Activated CD4-positive, alpha-beta memory T cell treated with anti-CD3 and anti-CD28 coated beads for 36 hours (primary cell): ENCODE measurements around the gene TLCD4. TPM values are rescaled to one million over a fixed set of nuclear protein-coding genes. Genes with fewer than 3 reads are reported as not detected.

ENCODE experiments used
- CTCF ChIA-PET: fragments of 350-600 bp; sonication (Branson Sonifier 250); formaldehyde crosslinking; loops from one replicate; lab custom pipeline; 2021; ENCODE audit warnings: antibody characterized with exemption, inconsistent platforms; lab: Charles Lee
- POLR2A ChIA-PET: fragments of 350-600 bp; sonication (Branson Sonifier 250); formaldehyde crosslinking; loops from one replicate; lab custom pipeline; 2021; ENCODE audit warnings: antibody characterized with exemption; lab: Charles Lee
- DNase-seq: peaks from one replicate; pipeline ENCODE4 v3.0.0-alpha.2; 2020
- H3K27ac Mint-ChIP-seq: one replicate; pipeline ENCODE4 v1.8.0; 2021; ENCODE audit warnings: mixed read lengths
- H3K27me3 Mint-ChIP-seq: one replicate; pipeline ENCODE4 v1.8.0; 2021; ENCODE audit warnings: mixed read lengths
- H3K36me3 Mint-ChIP-seq: one replicate; pipeline ENCODE4 v1.8.0; 2021; ENCODE audit warnings: mixed read lengths
- H3K4me1 Mint-ChIP-seq: one replicate; pipeline ENCODE4 v1.8.0; 2021; ENCODE audit warnings: low read depth, mixed read lengths
- H3K4me3 Mint-ChIP-seq: one replicate; pipeline ENCODE4 v1.8.0; 2021; ENCODE audit warnings: mild to moderate bottlenecking, mixed read lengths
- H3K9me3 Mint-ChIP-seq: one replicate; pipeline ENCODE4 v1.8.0; 2021; ENCODE audit warnings: mixed read lengths
- intact Hi-C: fragments of 100-400 bp; cut with micrococcal nuclease; formaldehyde crosslinking; loops from one replicate; pipeline ENCODE4 v1.15.1; 2023
- total RNA-seq, 2 experiments: library from RNA; stranded (reverse); gene quantifications; one replicate each; pipeline ENCODE4 v1.2.3, GENCODE V29; 2021

TLCD4 gene
- total RNA-seq, 2 experiments from 2014 or later, result 0.15 to 0.21 TPM

GRCh38 chr1:95096218-95096841 lies 20.8 kb upstream of the TLCD4 start:
- intact Hi-C loops, result no loop called here
- Mint-ChIP-seq H3K27ac (no peak overlapping the region), H3K4me3 (no peak overlapping the region), H3K27me3 (no peaks in the 10 kb centered on the region), H3K4me1 (no peaks in the 10 kb centered on the region), H3K36me3 (no peaks in the 10 kb centered on the region), H3K9me3 (no peaks in the 10 kb centered on the region)
- CTCF ChIA-PET, result no interaction called here
- POLR2A ChIA-PET, result no interaction called here
- DNase-seq, result no peak

GRCh38 chr1:95097426-95097825 lies 19.7 kb upstream of the TLCD4 start:
- Mint-ChIP-seq H3K4me3 (no peak overlapping the region), H3K9me3 (no peaks in the 10 kb centered on the region), H3K27me3 (no peaks in the 10 kb centered on the region), H3K36me3 (no peaks in the 10 kb centered on the region), H3K4me1 (no peaks in the 10 kb centered on the region), H3K27ac (no peak overlapping the region)
- DNase-seq, result no peak
- intact Hi-C loops, result no loop called here
- ChIA-PET POLR2A (no interaction called here), CTCF (no interaction called here)

- no peaks in the 10 kb centered on the region for H3K9me3 Mint-ChIP-seq
- no peaks in the 10 kb centered on the region for H3K27me3 Mint-ChIP-seq
- no peaks in the 10 kb centered on the region for H3K36me3 Mint-ChIP-seq
These were observed 19.0 kb upstream of the TLCD4 start for GRCh38 chr1:95098196-95098595.

GRCh38 chr1:95108792-95109191 lies 8.4 kb upstream of the TLCD4 start:
- no peaks in the 10 kb centered on the region for H3K9me3 Mint-ChIP-seq
- intact Hi-C loops, result no loop called here
- H3K27ac Mint-ChIP-seq, result no peak overlapping the region
- H3K27me3 Mint-ChIP-seq, result peaks cover 3% of the 10 kb centered on the region
- no peak overlapping the region for H3K4me3 Mint-ChIP-seq
- DNase-seq, result no peak
- H3K36me3 Mint-ChIP-seq, result no peaks in the 10 kb centered on the region
- no peaks in the 10 kb centered on the region for H3K4me1 Mint-ChIP-seq
- CTCF ChIA-PET, result interaction anchor here (0.6 kb wide), 1 partner anchor 9 kb away, joined by 4 read pairs; no protein-coding TSS in a partner anchor
- POLR2A ChIA-PET, result no interaction called here

More at GRCh38 chr1:95098196-95098595, 19.0 kb upstream of the TLCD4 start:
- Mint-ChIP-seq H3K4me1 (no peaks in the 10 kb centered on the region), H3K27ac (no peak overlapping the region), H3K4me3 (no peak overlapping the region)
- ChIA-PET CTCF (no interaction called here), POLR2A (no interaction called here)
- DNase-seq, result no peak
- intact Hi-C loops, result no loop called here

- CTCF ChIA-PET, result no interaction called here
- peaks cover 2% of the 10 kb centered on the region for H3K27me3 Mint-ChIP-seq
- no peak for DNase-seq
- no peak overlapping the region for H3K27ac Mint-ChIP-seq
- intact Hi-C loops, result no loop called here
- POLR2A ChIA-PET, result no interaction called here
- no peaks in the 10 kb centered on the region for H3K36me3 Mint-ChIP-seq
- H3K9me3 Mint-ChIP-seq, result no peaks in the 10 kb centered on the region
- H3K4me1 Mint-ChIP-seq, result no peaks in the 10 kb centered on the region
- H3K4me3 Mint-ChIP-seq, result no peak overlapping the region
These were observed 6.1 kb upstream of the TLCD4 start for GRCh38 chr1:95111014-95111413.

- H3K27me3 Mint-ChIP-seq, result peaks cover 11% of the 10 kb centered on the region
- intact Hi-C loops, result no loop called here
- H3K9me3 Mint-ChIP-seq, result no peaks in the 10 kb centered on the region
- POLR2A ChIA-PET, result no interaction called here
- DNase-seq, result no peak
- H3K27ac Mint-ChIP-seq, result no peak overlapping the region
- CTCF ChIA-PET, result interaction anchor here (3.0 kb wide), 1 partner anchor 29 kb away, joined by 15 read pairs; no protein-coding TSS in a partner anchor
- H3K4me1 Mint-ChIP-seq, result peaks cover 6% of the 10 kb centered on the region
- H3K36me3 Mint-ChIP-seq, result no peaks in the 10 kb centered on the region
- no peak overlapping the region for H3K4me3 Mint-ChIP-seq
These were observed 3.5 kb upstream of the TLCD4 start for GRCh38 chr1:95113684-95114083.

- ChIA-PET POLR2A (no interaction called here), CTCF (interaction anchor here (0.6 to 3.0 kb wide), 4 partner anchors 31 to 595 kb away, joined by 3 to 15 read pairs (median 4); no protein-coding TSS in a partner anchor)
- H3K36me3 Mint-ChIP-seq, result no peaks in the 10 kb centered on the region
- no peak overlapping the region for H3K4me3 Mint-ChIP-seq
- H3K4me1 Mint-ChIP-seq, result peaks cover 6% of the 10 kb centered on the region
- intact Hi-C loops, result loop anchor here (1.0 to 2.0 kb wide), 2 partner anchors 119 to 261 kb away; partner anchors contain the start of gene RWDD3
- no peak for DNase-seq
- H3K27me3 Mint-ChIP-seq, result peaks cover 16% of the 10 kb centered on the region
- H3K27ac Mint-ChIP-seq, result no peak overlapping the region
- no peaks in the 10 kb centered on the region for H3K9me3 Mint-ChIP-seq
These were observed 1.4 kb upstream of the TLCD4 start for GRCh38 chr1:95115708-95116137.

GRCh38 chr1:95116580-95117206 lies 462 bp upstream of the TLCD4 start:
- POLR2A ChIA-PET, result interaction anchor here (1.1 kb wide), 1 partner anchor 117 kb away, joined by 4 read pairs; the partner anchor contains the start of gene RWDD3
- H3K4me1 Mint-ChIP-seq, result peaks cover 6% of the 10 kb centered on the region
- no peak overlapping the region for H3K27ac Mint-ChIP-seq
- peak; percentile 62 for DNase-seq
- no peaks in the 10 kb centered on the region for H3K9me3 Mint-ChIP-seq
- intact Hi-C loops, result loop anchor here (1.0 to 2.0 kb wide), 3 partner anchors 44 to 262 kb away; partner anchors contain the start of genes ALG14 and RWDD3
- H3K4me3 Mint-ChIP-seq, result peak overlapping the region; percentile 78
- peaks cover 20% of the 10 kb centered on the region for H3K27me3 Mint-ChIP-seq
- H3K36me3 Mint-ChIP-seq, result no peaks in the 10 kb centered on the region
- CTCF ChIA-PET, result interaction anchor here (0.6 to 3.0 kb wide), 7 partner anchors 9 to 262 kb away, joined by 3 to 15 read pairs (median 4); partner anchors contain the start of gene RWDD3

GRCh38 chr1:95118067-95118499 lies 928 bp downstream of the TLCD4 start:
- H3K36me3 Mint-ChIP-seq, result no peaks in the 10 kb centered on the region
- DNase-seq, result no peak
- H3K27ac Mint-ChIP-seq, result no peak overlapping the region
- ChIA-PET POLR2A (no interaction called here), CTCF (interaction anchor here (0.5 to 1.8 kb wide), 7 partner anchors 8 to 264 kb away, joined by 3 to 14 read pairs (median 4); partner anchors contain the start of gene RWDD3)
- H3K4me3 Mint-ChIP-seq, result peak overlapping the region; percentile 73
- peaks cover 6% of the 10 kb centered on the region for H3K4me1 Mint-ChIP-seq
- peaks cover 23% of the 10 kb centered on the region for H3K27me3 Mint-ChIP-seq
- no peaks in the 10 kb centered on the region for H3K9me3 Mint-ChIP-seq
- intact Hi-C loops, result no loop called here

- Mint-ChIP-seq H3K36me3 (no peaks in the 10 kb centered on the region), H3K4me1 (peaks cover 6% of the 10 kb centered on the region)
- POLR2A ChIA-PET, result no interaction called here
These were observed 1.6 kb downstream of the TLCD4 start for GRCh38 chr1:95118710-95119109.

GRCh38 chr1:95119273-95119672 lies 2.1 kb downstream of the TLCD4 start:
- CTCF ChIA-PET, result interaction anchor here (1.0 kb wide), 1 partner anchor 75 kb away, joined by 3 read pairs; no protein-coding TSS in a partner anchor
- DNase-seq, result no peak
- Mint-ChIP-seq H3K4me1 (peaks cover 6% of the 10 kb centered on the region), H3K9me3 (no peaks in the 10 kb centered on the region), H3K36me3 (no peaks in the 10 kb centered on the region), H3K4me3 (no peak overlapping the region), H3K27me3 (peaks cover 23% of the 10 kb centered on the region), H3K27ac (no peak overlapping the region)
- POLR2A ChIA-PET, result no interaction called here
- intact Hi-C loops, result no loop called here

More at GRCh38 chr1:95118710-95119109, 1.6 kb downstream of the TLCD4 start:
- H3K4me3 Mint-ChIP-seq, result peak overlapping the region; percentile 17
- CTCF ChIA-PET, result interaction anchor here (1.8 kb wide), 1 partner anchor 115 kb away, joined by 14 read pairs; the partner anchor contains the start of gene RWDD3
- no peak overlapping the region for H3K27ac Mint-ChIP-seq
- no peaks in the 10 kb centered on the region for H3K9me3 Mint-ChIP-seq
- H3K27me3 Mint-ChIP-seq, result peaks cover 23% of the 10 kb centered on the region
- DNase-seq, result no peak
- intact Hi-C loops, result no loop called here

GRCh38 chr1:95122151-95122697 lies 5.1 kb downstream of the TLCD4 start:
- ChIA-PET CTCF (no interaction called here), POLR2A (no interaction called here)
- H3K27ac Mint-ChIP-seq, result no peak overlapping the region
- no peak for DNase-seq
- peaks cover 20% of the 10 kb centered on the region for H3K27me3 Mint-ChIP-seq
- peaks cover 3% of the 10 kb centered on the region for H3K4me1 Mint-ChIP-seq
- no peaks in the 10 kb centered on the region for H3K9me3 Mint-ChIP-seq
- no peak overlapping the region for H3K4me3 Mint-ChIP-seq
- no peaks in the 10 kb centered on the region for H3K36me3 Mint-ChIP-seq
- intact Hi-C loops, result no loop called here
